ENCODE measurements around the gene TMEM175. TPM values are rescaled to one million over a fixed set of nuclear protein-coding genes. Genes with fewer than 3 reads are reported as not detected.

TMEM175 gene
- total and polyA plus RNA-seq, 9 of the 15 experiments (the other 6 are each of a cell fraction or from before 2014, with no cell fraction given), result 0.13 to 30.9 (median 9.4) TPM

GRCh38 chr4:997375-998071 is 65.3 kb downstream of the TMEM175 start (continued):
- TF ChIP-seq KDM2B (CRISPR knock-in tag; IDR thresholded peaks at IDR 0.05) (no peak), FOXP1 (CRISPR knock-in tag; IDR thresholded peaks at IDR 0.05) (no peak), TEAD4 (IDR thresholded peaks at IDR 0.05; ENCODE audit: low read length) (no peak), TEAD4 (CRISPR knock-in tag; IDR thresholded peaks at IDR 0.05; ENCODE audit: borderline replicate concordance) (no peak), SMC3 (conservative IDR thresholded peaks at IDR 0.05; ENCODE audit: insufficient read depth, low read depth, low read length) (no peak), NRF1 (conservative IDR thresholded peaks at IDR 0.05 in 1 of 2, IDR thresholded peaks at IDR 0.05 in 1 of 2) (no peak; a peak in 2 of 4 replicates), MAZ (CRISPR knock-in tag; conservative IDR thresholded peaks at IDR 0.05 in 1 of 2, IDR thresholded peaks at IDR 0.05 in 1 of 2) (peak; percentile 41 to 70; a peak in 3 of 4 replicates), TARDBP (IDR thresholded peaks at IDR 0.05) (no peak), HNRNPK (IDR thresholded peaks at IDR 0.05; ENCODE audit: low read depth, low read length, poor library complexity, severe bottlenecking) (no peak), MAFG (tag; conservative IDR thresholded peaks at IDR 0.05) (no peak), PYGO2 (tag; IDR thresholded peaks at IDR 0.05) (no peak), KLF16 (IDR thresholded peaks at IDR 0.05) (no peak), EGR1 (conservative IDR thresholded peaks at IDR 0.05) (0 out of 2 replicates have a peak, but pooled peaks have one; percentile 5), ZBTB33 (CRISPR knock-in tag; IDR thresholded peaks at IDR 0.05) (no peak), ZBED1 (IDR thresholded peaks at IDR 0.05) (no peak), CCNT2 (IDR thresholded peaks at IDR 0.05; ENCODE audit: borderline replicate concordance, extremely low read depth, insufficient read length, low read depth, low read length) (peak; percentile 79), NELFE (IDR thresholded peaks at IDR 0.05; ENCODE audit: insufficient read depth, insufficient read length) (no peak), ZNF592 (IDR thresholded peaks at IDR 0.05) (peak; percentile 59; the same call in 1 of the 2 replicates), ZNF76 (CRISPR knock-in tag; IDR thresholded peaks at IDR 0.05; ENCODE audit: borderline replicate concordance) (no peak), STAT6 (CRISPR knock-in tag; IDR thresholded peaks at IDR 0.05) (no peak)

Measured in K562 (cell line).